GM19239 (cell line): Measurements from ENCODE around the gene PRDM15.
"Not testable (repeated sequence)": the region's sequence is repeated elsewhere in the genome, so short reads cannot be mapped to it uniquely, and the experiment has no call there.

Source experiments
- DNase-seq: peaks from one replicate; pipeline ENCODE4 v3.0.0; 2011; ENCODE audit warnings: low spot score; ENCODE audit not compliant: insufficient read length
- FAIRE-seq: peaks from 2 replicates; lab custom pipeline; 2011; peaks lifted over from hg19 to GRCh38; lab: Jason Lieb, UNC

The PRDM15 gene

DNA sequence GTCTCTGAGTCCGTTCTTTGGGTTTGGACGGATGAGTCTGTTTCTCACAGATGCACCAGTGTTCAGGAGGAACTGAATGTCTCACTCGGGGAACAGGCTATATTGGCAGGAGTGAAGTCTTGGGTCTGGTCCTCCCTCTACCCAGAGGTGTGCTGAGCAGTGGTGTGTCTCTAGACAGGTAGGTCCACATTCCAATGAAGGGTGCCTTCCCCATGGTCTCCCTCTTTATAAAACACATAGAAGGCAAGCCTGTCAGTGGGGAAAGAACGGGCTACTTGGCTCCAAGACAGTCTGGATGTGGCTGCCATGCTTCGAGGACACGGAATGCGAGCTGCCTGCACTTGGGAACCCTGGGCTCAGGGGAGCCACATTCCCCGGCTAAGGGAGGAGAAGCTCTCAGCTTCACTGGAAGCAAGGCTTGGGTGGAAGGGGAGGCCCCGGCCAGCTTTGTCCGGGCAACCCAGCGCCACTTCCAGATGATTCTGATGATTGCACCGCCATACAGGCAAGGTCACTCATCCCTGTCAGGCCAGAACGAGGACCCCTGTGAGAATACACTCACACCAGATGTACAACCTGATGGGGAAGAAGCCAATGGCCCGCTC lies 82.6 kb downstream of the PRDM15 start:
- no peak for FAIRE-seq

GRCh38 chr21:41795726-41796125 lies 83.4 kb downstream of the PRDM15 start:
- no peak for DNase-seq
- FAIRE-seq = no peak

More for the DNA sequence above, 82.6 kb downstream of the PRDM15 start:
- no peak for DNase-seq

GRCh38 chr21:41794600-41794999 lies 84.5 kb downstream of the PRDM15 start:
- DNase-seq = no peak
- no peak for FAIRE-seq

DNA sequence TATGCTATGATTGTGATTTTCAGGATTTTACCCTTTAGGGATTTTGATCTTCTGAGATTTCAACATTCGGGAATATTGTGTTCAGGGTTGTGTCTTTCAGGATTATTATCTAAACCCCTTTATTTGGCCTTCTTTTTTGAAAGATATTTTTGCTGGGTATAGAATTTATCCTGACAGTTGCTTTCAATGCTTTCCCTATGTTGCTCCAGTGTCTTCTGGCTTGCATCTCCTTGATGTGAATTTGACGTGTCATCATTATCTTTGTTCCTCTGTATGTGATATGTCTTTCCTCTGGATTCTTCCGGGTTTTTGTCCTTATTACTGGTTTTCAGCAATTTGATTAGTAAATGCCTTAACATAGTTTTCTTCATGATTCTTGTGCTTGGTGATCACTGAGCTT lies 86.4 kb downstream of the PRDM15 start:
- no peak for FAIRE-seq
- no peak for DNase-seq

DNA sequence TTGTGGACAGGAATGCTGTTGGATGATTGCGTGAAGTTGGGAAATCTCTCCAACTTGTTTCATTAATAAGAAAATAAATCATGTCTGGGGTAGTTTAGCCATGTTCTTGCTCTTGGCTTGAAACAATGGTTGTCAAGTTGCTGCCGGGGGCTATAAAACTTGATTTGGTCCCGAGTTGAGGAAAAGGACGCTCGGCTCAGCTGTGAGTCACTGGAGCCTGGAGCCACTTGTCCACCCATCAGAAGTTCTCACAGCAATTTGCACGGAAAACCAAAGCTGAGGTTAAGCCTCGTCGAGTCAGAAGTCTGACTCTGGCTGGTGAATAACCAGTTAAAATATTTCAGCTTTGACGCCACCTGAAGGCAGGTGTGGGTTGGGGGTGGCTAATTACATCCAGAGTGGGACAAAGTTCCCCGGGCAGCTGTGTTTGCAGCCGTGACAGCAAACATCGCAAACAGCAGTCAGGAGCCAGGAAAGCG lies 92.6 kb downstream of the PRDM15 start:
- FAIRE-seq = no peak
- no peak for DNase-seq

DNA sequence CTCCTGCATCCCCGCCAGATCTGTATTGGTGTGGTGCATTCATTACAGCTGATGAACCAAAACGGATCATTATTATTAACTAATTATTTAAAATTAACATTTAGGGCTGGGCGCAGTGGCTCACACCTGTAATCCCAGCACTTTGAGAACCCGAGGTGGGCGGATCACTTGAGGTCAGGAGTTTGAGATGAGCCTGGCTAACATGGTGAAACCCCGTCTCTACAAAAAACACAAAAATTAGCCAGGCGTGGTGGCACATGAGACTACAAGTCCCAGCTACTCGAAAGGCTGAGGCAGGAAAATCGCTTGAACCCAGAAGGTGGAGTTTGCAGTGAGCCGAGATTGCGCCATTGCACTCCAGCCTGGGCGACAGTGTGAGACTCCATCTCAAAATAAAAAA lies 93.9 kb downstream of the PRDM15 start:
- not testable (repeated sequence) for DNase-seq, FAIRE-seq

DNA sequence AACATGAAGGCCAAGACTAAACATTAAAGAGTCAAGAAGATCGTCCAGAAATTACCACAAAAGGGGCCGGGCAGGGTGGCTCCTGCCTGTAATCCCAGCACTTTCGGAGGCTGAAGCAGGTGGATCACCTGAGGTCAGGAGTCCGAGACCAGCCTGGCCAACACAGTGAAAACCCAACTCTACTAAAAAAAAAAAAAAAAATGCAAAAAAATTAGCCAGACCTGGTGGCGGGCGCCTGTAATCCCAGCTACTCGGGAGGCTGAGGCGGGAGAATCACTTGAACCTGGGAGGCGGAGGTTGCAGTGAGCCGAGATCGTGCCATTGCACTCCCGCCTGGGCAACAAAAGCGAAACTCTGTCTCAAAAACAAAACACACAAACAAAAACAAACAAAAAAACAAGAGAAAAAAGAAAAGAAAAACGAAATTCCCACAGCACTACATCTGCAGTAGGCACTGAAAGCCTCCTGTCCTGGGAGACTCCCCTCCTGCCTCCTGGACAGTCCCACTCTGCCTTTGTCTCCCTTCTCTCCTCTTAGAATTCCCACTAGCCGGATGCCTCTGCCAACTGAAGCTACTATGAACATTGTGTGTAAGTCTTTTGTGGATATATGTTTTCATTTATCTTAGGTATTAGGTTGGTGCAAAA lies 94.6 kb downstream of the PRDM15 start:
- no peak for FAIRE-seq

DNA sequence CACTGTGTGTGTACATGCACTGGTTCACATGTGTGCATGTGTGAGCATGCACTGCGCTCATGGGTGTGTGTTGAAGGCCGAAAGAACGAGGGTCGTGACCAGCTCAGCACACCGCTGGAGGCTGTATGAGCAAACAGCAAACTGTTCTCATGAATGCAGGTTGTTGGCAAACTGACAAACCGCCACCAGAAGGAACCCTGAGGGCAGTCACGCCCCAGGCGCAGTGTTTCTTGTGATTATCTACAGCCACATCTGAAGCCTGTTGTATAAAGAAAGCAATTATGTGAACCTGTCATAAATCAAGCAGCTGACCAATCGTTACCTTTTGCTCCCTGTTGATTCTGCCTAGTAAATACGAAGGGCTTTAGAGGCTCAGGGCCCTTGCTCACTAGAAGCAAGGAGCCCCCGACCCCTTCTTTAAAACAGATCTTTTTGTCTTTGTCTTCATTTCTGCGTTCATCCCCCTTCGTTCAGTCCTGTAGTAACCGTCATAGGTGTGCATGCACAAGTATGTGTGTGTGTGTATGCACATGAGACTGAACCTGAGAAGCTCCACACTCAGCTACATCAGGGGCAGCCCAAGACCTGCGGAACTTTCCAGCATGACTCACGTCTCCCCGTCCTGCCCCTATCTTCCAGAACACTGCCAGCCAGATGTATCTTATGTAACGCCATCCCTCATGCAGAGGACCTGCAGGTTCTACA lies 95.5 kb downstream of the PRDM15 start:
- FAIRE-seq = no peak

More for the DNA sequence above, 94.6 kb downstream of the PRDM15 start:
- DNase-seq = no peak

GRCh38 chr21:41781050-41781410 lies 98.1 kb downstream of the PRDM15 start:
- no peak for FAIRE-seq
- no peak for DNase-seq

More for the DNA sequence above, 95.5 kb downstream of the PRDM15 start:
- no peak for DNase-seq

DNA sequence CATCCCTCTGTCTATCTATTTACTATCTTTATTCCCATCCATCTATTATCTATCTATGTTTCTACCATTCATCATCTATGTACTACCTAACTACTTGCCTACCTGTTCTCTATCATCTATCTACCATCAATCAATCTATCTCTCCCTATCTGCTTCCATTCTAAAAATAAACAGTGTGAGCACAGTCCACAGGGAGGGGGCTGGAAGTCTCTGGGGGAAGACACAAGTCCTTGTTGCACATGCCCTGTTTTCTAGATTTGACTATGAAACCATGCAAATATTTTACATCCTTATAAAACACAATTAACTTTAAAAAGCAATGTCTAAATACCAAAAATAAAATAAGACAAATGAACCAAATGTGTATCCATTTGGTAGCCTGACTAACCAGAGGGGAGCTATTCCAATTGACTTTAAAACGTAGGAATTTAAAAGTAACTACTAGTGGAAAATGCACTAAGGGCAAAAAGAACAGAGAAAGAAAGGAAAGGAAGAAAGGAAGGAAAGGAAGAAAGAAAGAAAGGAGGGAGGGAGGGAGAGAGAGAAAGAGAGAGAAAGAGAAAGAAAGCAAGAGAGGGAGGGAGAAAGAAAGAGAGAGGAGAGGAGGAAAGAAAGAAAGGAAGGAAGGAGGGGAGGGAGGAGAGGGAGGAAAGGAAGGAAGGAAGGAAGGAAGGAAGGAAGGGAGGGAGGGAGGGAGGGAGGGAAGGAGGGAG lies 98.7 kb downstream of the PRDM15 start:
- DNase-seq (no peak), FAIRE-seq (no peak)

DNA sequence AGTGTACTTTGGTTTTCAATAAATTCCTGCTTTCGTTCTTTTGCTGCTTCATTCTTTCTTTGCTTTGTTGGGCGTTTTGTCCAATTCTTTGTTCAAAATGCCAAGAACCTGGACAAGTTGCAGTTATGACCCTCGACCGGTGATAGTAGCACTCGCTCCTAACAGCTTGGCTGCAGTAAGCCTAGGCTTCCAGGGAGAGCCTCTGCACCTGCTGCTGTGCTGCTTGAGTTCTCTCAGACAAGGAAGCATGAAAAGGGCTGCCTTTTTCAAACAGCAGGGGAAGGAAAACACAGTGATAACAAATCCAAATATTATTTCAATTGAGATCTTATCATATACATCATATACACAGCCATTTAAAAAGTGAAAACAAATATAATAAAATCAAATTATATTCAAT lies 99.5 kb downstream of the PRDM15 start:
- DNase-seq = no peak
- FAIRE-seq = no peak

DNA sequence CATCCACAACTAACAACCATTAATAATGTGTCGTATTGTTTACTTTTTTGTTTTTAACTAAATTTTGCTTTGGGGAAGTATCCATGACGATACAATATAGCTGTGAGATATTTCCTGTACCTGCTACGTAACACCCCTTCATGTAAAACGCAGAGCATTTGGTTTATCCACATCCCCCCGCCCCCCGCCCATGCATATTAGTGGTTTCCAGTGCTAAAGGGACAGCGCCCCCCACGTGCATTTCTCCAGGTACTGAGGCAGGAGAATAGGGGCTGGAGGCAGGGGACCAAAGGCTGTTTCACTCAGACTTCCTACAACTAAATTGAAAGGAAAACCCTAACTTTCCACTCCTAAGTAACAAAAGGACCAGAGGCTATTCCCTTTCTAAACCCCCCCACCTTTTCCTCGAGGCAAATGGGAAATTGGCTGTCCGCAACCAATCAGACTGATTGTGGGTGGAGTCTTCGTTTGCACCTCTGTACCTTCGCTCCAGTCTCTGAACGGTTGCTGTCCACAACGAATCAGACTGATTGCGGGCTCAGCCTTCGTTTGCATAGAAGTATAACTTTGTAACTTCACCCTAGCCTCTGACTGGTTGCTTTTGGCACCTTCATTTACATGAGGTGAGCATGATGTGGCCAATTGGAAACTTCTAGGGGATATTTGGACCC lies 100.1 kb downstream of the PRDM15 start:
- no peak for FAIRE-seq

DNA sequence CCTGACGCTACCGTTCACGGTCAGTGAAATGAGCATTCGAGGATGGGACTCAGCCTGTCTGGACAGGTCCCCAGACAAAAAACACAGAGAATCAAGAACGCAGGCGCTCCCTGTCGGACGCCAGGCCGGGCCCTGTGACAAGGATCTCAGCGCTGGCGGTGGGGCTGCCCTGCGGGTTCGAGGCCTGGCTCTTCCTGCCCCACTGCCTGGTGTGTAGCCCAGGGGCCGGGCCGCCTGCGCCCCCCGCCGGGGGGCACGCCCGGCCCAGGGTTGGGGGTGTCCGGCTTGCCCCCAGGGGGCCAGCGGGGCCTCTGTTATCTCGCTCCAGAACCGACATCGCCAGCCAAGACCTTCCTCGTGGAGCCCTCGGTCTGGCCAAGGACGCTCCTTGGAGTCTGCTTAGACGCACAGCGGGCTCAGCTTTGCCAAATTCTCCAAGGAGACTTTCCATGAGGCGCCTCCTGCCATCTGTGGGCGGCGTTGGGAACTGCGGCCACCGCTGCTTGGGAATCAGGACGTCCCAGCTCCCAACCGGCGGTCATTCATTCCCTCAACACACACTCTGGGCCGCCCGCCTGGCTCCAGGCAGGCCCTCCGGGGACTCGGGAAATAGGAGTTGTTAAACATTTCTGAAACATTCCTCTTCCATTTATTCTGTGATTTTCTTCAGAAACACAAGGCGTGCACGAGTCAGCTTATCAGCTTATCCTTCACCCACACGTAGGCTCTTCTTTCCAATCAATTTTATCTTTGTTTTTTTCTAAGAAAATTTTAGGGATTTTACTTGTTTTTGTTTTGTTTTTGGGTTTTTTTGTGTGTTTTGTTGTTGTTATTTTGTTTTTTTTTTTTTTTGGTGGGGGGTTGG lies 101.0 kb downstream of the PRDM15 start:
- FAIRE-seq (no peak), DNase-seq (no peak)

More for the DNA sequence above, 100.1 kb downstream of the PRDM15 start:
- no peak for DNase-seq

DNA sequence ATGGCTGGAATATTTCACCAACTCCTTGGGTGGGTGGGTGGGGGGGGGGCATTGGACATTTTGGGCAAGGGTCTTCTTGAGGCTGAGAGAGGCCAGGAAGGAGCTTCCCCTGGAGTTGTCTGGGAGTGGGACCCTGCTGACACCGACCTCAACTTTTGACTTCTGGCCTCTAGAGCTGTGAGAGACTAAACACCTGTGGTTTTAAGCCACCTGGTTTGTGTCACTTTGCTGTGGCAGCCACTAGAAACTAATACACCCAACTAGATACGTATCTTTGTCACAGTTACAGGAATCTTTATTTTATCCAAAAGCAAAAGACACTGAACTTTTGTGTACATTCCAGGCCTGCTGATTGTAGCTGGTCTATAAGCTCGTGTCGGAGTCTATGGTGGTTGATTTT lies 102.4 kb downstream of the PRDM15 start:
- FAIRE-seq = no peak
- DNase-seq = no peak

GRCh38 chr21:41775149-41775472 lies 104.0 kb downstream of the PRDM15 start:
- no peak for DNase-seq
- FAIRE-seq = no peak

DNA sequence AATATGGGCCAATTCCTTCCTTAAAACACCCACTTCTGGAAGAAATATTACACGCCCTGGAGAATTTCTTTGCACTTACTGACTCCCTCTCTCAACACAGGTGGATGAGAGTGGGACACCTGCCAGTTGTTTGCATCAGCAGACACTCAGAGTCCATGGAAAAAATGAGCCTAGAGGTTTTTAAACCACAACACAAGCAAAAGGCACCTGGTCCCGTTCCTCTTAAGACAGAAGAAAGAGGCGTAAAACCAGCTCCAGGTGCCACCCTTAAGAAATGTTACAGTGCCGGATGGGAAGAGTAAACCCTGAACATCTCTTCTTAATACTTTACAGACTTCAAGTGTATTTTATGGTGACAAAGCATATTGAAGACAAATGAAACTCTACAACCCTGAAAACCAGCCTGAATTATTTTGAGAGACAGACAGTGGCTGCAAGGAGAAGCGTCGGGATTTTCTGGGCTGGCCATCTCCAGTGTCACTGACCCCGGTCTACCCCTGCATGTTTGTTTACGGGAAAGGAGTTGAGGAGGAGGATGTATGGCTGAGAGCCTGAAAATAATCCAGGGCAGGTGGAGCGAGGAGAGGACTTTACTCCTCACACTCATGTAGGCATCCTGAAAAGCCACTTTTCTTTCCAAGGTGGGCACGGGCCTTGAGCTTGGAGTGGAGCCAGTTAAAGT lies 104.5 kb downstream of the PRDM15 start:
- DNase-seq (no peak), FAIRE-seq (no peak)

- FAIRE-seq (no peak), DNase-seq (no peak)
Observed at GRCh38 chr21:41772351-41773080, 106.6 kb downstream of the PRDM15 start.

- no peak for FAIRE-seq
- DNase-seq = no peak
Observed at GRCh38 chr21:41771625-41771945, 107.6 kb downstream of the PRDM15 start.
